Fibroblast of the conjunctiva (primary cell): Measurements from ENCODE around the gene CRACDL.
"Not testable (repeated sequence)": the region's sequence is repeated elsewhere in the genome, so short reads cannot be mapped to it uniquely, and the experiment has no call there.

Experiments used
- DNase-seq: peaks from one replicate; pipeline ENCODE4 v3.0.0-alpha.2; 2010; ENCODE audit warnings: low read depth

The CRACDL gene

DNA sequence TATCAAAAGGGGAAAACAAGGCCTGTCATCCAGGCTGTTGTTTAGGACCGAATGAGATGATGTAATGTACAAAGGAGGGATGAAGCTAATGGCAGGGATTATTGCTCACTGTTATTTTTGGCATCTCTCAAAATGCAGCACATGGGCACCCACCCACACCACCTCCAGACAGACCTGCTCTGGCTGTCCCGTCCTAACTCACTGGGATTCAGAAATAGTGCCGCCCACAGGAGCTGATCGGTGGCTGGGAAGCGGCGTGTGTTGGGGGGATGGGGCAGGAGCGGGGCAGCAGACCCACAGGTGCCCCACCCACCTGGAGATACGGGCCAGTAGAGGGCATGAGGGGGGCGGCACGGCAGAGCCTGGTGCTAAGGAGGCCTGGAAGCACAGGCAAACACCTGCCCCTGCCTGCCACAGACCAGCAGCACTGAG is 52.2 kb downstream of the CRACDL start:
- DNase-seq = no peak

DNA sequence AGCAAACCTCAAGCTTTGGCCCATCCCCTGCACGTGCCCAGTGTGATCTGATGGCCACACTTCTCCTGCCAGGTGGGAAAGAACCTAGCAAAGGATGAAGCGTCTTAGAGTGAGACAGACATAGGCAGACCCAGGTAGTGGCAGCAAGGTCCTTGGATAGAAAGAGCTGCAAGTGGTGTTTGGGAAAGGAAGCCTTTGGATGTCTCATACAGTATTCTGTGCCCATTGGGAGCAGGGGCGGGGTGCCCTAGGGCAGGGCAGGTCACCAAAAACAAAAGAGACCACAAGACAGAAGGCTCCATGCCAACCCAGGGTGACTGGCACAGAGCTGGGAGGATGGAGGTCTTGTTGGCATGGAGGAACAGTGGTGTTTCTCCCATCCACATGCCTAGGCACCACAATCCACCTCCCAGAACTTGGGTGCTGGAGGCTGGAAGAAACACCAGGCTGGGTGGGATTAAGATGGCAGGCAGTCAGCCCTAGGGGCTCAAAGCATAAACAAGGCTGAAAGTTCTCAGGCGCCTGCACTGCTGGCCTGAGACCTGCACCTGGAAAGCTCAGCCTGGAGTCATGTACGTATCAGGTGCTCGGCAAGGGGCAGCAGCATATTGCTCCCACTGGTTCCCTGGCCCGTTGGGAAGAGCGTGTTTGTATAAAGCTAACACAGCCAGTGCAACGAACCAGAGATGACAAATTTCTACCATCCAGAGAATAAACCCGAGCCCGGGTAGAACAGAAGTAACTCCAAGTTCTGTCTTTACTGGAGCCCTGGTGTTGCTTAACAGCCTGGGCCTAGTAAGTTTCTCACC is 52.9 kb downstream of the CRACDL start:
- DNase-seq = no peak

DNA sequence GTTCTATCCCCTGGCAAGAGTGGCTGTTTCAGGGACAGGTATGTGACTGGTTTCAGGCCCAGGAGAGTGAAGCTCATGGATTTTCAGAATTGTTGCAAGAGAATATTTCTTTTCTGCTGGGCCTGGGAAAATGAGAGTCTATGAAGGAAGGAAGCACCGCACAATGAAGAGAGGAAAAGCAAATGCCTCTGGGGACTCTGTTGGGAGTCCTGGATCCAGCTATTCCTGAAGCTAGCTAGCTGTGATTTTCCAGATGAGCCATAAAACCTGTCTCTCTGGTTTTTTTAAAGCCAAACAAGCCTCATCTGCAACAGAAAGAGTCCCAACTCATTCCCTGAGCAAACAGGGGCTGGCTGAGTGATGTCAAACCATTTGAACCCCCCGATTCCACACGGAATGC is 53.7 kb downstream of the CRACDL start:
- DNase-seq = no peak

DNA sequence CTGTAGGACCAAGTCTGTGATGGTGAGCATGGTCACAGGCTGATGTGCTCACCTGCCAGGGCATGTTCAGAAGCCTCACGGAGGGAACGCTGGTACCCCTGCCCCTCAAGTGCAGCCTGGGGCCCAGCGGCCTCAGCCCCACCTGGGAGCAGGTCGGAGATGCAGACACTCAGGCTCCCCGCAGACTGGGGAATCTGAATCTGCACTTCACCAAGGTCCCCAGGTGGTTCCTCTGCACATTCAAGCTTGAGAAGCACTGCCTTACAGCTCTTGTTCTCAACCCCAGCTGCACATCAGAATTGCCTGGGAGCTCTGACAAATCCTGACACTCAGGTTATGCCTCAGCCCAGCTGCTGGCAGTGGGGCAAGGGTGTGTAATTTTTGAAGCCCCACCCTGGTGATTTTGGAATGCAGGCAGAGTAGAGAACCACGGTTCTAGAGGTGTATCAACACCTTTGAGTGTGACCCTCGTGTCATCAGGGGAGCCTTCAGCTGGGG is 54.8 kb downstream of the CRACDL start:
- DNase-seq = no peak

DNA sequence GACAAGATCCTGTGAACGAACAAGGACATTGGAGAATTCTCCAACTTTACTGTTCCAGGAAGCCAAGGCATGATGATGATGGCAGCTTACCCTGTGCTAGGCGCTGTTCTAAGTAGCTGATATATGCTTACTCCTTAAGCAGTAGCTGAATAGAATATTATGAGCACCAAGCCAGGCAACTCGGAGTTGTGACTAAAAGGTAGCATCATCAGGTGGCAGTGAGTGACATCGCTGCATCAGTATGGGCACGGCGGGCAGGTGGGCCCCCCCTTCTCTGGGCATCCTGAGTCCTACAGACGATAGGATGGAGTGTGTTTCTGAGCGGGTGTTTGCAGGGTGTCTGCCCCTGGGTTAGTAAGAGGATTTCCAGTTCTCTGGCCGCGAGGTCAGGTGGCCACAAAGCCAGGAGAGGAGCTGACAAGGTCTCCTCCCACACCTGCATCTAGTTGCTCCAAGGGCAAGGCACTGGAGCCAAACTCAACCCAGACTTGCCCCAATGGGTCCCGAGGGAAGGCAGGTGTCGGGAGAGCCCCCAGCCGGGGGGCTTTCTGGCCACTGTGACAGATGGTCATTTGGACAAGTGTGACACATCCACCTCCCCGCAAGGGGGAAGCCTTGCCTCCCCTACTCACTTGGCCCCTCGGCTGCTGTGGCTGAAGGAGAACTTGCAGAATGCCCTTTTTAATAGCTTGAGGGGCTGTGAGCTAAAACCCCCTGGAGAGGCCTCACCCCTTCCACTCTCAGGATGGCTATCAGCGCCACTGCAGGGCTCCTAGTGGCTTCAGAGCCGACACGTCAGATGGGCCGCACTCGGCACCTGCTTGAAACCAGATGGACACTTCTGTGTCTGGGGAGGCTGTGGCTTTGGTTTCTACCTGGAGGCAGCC is 55.5 kb downstream of the CRACDL start:
- DNase-seq = no peak

DNA sequence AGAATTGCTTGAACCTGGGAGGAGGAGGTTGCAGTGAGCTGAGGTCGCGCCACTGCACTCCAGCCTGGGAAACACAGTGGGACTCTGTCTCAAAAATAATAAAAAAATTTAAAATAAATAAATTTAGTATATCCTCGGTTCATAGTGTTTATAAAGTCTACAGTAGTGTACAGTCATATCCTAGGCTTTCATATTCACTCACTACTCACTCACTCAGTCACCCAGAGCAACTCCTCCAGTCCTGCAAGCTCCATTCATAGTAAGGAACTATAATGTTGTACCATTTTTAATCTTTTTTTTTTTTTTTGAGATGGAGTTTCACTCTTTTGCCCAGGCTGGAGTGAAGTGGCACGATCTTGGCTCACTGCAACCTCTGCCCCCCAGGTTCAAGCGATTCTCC is 58.4 kb downstream of the CRACDL start:
- not testable (repeated sequence) for DNase-seq

DNA sequence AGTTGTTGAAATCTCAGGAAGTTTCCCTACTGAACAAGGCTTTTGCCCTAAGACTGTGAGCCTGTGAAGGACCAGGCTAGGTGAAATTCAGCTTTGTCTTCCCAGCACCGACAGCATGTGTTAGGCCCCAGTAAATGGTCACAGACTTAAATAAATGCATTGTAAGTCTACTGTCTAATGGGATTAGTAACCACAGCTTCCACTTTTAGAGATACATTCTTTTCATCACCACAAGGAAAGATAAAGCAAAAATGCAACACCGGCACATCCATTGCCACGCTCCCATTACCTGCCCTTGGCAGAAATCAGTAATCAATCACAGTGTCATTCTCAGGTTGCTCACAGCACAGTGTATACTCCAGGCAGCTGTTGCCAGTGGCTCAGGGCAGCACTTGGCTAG is 59.3 kb downstream of the CRACDL start:
- no peak for DNase-seq

DNA sequence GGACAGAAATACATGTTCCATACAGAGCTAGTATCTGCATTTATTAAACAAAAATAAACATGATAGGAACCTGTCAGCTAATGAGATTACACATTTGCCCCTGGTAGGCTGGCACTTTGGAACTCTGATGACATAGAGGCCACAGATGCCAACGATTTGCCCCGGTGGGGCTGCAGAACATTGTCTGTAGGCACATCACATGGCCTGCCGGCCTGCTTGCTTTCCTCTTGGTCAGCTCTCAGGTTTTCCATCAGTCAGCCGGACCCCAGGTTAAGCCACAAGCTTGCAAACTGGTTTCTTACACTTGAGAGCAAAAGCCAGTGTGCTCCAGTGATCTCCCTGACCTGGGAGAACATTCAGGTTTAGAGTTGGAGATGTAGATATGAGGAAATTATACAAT is 60.3 kb downstream of the CRACDL start:
- no peak for DNase-seq

DNA sequence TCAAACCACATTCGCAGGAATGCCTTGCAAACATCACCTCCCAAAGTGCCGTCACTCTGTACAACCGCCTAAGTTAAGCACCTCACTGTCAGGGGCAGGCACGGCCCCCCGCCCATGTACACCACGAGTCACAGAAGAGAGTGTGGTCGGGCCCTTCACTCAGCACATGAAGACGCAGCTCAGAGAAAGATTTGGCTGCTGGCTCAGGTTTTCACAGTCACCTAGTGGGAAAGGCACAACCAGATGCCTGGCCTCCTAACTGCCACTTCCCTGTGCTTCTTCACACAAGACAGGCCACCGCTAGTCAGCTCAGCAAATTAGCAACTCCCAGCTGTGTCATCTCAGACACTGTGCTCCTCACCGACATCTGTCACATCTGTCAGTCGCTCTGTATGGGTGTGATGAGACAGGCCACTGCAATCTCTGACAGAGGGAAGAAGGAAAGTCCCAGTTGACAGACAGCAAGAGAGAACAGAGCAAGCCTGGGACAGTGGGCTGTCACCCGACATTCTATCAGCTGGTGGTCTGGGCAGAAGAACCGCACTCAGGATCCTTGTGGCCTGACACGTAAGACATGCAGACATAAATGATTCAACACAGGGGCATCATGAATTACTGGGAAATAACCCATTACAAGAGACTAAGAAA is 60.8 kb downstream of the CRACDL start:
- DNase-seq = no peak

DNA sequence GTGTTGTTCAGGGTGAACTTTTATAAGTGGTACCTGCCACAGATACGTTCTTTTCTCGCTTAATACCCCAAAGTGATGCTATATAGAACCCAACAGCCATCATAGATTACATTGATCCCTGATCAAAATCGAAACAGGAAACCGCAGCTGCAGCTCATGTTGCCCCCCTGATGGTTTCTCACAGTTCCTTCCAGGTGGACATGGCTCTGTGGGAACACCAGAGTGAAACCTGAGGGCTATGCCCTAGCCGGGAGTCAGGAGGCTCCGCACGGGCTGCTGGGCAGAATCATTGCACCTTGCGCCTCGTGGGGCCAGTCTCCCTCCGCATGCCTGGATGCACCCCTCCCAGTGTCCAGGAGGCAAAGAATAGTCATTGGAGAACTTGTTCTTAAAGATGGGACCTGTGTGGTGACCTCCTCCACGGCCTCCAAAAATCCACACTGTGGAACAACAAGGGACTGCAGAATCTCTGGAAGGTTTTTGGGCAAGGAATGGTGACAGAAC is 61.8 kb downstream of the CRACDL start:
- DNase-seq = no peak

DNA sequence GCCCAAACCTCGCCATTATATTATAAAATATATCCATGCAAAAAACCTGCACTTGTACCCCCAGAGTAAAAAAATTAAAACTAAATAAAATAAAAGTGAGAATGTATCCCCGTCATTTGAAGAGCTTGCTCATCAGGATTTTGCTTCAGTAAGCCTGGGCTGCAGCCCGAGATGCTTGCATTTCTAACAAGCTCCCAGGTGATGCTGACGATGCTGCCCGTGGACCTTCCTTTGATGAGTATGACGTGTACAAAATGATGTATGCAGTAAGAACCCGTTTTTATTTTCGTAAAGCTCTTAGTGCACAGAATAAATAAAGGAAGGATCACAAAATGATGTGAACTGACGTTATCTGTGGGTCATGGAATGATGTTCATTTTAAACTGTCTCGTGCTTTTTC is 63.5 kb downstream of the CRACDL start:
- DNase-seq = no peak

DNA sequence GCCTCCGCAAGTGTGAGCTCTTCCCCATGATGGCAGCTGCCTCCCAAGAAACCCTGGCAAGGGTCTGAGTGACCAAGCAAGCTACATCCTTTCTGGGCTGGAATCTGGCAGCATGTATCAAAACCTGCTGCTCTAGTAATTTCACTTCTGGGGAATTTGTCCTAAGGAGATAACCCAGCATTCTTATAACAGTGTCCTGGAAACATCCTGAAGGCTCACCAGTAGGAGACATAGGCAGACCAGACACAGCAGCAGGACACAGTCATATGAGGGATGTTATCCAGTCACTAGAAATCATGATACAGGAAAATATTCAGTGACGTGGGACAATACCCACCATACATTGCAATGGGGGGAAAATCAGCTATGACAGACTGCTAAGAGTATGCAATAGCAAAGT is 64.5 kb downstream of the CRACDL start:
- no peak for DNase-seq

DNA sequence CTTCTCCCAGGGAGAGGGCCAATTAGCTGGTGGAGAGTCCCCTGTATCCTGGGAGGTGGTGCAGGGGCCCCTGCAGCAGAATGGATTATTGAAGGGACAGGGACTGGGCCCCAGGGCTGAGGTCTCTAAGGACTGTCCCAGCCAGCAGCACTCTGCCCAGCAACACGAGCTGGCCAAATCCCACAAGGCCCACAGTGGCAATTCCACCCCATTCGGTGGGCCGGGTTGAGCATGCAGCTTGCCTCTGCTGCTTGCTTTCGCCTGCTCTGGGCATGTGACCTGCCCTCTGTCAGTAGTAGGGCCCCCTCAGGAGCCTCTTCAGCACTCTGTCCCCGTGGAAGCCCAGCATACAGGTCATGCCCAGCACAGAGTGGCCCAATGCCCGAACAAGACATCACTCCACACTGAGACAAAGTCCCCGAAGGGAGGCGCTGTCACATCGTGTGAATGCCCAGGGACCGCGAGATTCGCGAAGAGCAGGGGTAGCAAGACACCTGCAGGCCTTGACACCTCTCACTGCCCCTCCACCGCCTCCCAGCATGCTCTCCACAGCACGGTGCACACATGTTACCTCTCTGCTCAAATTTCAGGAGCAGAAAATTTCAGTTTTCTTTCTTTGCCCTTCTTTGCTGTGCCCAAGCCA is 65.4 kb downstream of the CRACDL start:
- no peak for DNase-seq

DNA sequence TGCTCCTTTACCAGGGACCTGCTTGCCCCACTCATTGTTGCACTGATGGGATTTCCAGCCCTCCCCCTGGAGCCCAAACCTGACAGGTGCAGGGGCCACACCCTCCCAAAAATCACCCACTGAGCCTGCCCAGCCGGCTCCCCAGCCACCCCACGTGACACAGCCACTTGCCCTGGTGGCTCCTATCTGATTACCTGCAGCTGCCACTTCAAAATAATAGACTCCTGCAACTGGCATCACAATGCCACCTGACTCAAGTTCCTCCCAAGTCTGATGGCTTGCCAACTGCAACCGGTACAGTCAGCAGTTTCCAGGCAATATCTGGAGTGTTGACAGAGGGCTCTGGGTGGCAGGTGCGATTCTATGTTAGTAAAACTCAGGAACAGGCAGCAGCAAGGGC is 66.2 kb downstream of the CRACDL start:
- no peak for DNase-seq

DNA sequence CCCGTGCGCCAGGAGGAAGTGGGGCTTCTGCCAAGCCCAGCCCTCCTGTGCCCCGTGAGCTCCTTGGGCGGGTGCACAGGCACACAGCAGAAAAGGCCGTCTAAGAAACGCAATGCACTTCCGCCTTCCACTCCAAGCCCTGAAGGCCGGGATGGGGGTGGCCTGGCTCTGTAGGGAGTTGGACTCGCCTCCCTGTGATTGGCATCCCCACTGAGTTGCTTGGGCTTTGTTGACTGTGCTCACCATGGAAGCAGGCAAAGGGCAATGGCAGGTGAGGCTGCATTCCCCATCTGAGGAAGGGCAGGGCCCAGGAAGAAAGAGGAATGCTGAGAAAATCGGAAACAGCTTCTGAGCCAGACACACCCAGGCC is 66.8 kb downstream of the CRACDL start:
- no peak for DNase-seq

DNA sequence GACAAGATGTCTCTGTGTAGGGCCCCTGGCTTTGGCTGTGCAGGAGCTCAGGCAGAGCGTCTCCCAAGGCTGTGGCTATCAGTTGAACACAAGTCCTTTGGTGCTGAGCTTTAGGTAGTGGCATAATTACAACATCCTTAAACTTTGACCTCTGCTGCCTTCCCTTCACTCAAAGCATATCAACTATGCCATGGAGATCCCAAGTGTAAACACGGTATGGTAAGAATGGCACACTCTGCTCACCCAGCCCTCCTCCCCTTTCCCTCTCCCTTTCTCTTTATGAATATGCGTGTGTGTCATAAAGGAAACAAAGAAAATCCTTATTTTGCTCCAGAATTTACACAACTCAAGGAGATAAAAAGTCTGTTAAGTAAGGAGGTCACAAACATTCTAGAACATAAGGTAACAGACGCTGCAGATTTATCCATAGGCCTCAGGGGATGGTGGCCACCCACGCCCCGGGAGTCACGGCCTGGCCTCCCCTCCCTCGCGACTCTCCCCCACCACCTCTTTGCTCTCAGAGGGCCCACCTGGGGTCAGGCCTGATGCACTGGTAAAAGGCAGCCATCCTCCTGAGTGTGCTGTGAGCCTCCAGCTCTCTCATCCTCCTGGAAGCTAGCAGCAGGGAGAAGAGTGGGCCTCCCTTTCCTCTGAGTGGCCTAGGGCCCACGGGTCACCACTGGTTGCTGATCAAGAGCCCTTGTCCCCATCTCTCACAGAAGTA is 67.3 kb downstream of the CRACDL start:
- DNase-seq = no peak

DNA sequence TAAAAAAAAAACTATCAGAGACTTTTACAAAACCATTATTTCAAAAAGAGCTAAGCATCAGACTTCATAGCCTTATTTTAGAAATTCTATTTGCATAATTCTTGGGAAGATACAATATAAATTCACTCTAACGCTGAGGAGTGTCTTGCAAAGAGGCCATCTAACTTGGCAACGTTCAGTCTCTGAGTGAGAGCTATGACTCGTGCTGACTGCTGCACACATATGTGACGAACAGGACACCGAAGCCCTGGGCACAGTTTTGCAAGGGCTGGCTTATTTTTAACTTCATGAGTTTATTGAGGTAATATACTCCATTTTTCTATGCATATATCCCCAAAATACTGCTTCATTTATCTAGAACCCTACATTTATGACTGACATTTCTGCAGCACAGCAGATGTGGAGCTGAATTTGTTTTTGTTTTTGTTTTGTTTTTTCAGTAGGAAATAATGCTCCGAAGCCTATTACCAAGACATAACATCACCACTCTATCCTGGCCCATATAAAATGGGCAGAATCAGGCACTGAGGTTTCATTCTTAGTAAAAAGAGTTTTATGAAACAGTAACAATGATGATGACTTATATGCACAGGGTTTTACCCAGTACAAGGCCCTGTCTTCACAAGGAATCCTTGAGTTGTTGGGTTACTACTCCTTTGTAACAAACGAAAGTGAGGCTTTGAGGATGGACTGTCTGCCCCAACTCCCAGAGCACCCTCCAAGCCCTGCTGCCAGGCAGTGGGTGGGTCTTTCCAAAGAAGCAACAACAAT is 68.3 kb downstream of the CRACDL start:
- DNase-seq = no peak

DNA sequence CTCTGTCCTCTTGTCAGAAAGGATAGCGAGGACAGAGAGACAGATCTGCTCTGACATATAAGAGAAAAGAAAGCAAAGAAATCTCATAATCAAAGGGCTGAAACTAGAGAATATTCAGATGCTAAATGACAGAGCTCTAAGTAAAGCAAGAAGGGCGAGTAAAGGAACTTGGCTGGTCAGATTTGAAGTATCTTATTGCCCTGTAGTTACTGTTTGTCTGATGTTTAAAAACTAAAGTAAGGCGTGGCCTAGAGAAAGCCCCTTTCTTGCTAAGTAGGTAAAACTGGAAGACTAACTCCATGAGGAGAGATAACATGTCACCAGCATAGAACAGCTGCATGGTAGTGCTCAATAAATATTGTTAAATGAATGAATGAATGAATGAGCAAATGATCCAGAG is 70.0 kb downstream of the CRACDL start:
- no peak for DNase-seq

DNA sequence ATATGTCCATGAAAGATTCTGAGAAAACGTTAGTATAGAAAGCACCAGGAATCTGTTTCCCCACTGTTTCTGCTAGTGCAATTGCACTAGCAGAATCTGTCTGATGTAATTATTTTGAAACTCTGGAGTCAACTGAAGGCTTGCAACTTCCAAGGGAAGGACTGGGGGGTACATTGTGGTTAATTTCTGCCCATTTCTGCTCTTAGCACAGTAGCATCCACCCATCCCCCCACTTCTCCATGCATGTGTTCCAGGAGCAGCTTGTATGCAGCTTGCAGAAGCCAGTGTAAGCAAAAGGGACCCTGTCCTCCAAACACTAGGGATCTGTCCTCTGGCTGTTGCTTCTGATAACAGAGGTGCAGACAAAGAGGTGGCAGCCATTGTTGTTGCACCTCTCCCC is 74.4 kb downstream of the CRACDL start:
- DNase-seq = no peak

DNA sequence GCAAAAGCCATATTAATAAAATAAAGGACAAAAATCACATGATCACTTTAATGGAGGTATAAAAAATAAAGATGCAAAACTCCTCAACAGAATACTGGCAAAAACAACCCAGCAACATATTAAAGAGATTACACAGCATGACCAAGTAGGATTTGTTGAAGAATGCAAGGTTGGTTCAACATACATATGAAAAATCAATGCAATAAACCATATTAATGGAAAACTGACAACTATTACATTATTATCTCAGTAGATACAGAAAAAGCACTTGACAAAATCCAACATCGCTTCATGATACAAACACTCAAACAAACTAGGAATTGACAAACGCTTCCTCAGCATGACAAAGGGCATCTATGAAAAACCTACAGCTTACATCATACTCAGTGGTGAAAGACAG is 76.7 kb downstream of the CRACDL start:
- no peak for DNase-seq

DNA sequence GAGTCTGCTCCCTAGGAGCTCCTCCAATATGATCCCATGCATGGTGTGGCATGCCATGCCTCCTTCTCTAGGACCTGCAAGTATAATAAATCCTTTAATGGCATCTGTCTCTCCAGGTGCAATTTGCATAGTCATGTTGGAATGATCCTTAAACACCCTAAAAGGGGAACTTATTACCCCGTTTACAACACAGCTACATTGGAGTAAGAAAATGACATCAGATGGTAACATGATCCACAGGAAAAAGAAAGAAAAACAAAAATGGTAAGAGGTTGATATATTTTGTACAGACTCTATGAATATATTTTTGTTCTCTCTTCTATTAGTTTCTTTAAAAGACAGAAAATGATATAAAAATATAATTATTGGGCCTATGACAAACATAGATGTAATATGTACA is 79.0 kb downstream of the CRACDL start:
- DNase-seq = no peak
